Heart right ventricle (tissue), 16 donors: ENCODE measurements around the gene GAMT. TPM values are rescaled to one million over a fixed set of nuclear protein-coding genes. Genes with fewer than 3 reads are reported as not detected.

Source experiments
- ATAC-seq, 8 donors: fragments of 200-7000 bp; cut with Tn5 transposase; one replicate each; pipeline ENCODE4 v1.9.1; 2020; ENCODE audit warnings: mild to moderate bottlenecking in 8 of 8, moderate library complexity in 8 of 8, moderate number of reproducible peaks in 1 of 8
- DNase-seq, 2 donors: peaks; one replicate each; pipeline ENCODE4 v3.0.0-alpha.2; 2020
- H3K27ac ChIP-seq, 10 donors: fragments of 200-600 bp; sonication (generic) in 2 of 10; one replicate each; pipeline versions ENCODE4 v1.5.0 to v1.8.0; 2020 to 2022; ENCODE audit warnings: mild to moderate bottlenecking in 3 of 10
- H3K27me3 ChIP-seq, 7 donors: fragments of 200-600 bp; one replicate each; pipeline ENCODE4 v1.8.0; 2021 to 2022; ENCODE audit warnings: mild to moderate bottlenecking in 2 of 7
- H3K36me3 ChIP-seq, 9 donors: fragments of 200-600 bp; sonication (generic) in 1 of 9; one replicate each; pipeline versions ENCODE4 v1.5.0 to v1.8.0; 2020 to 2022; ENCODE audit warnings: mild to moderate bottlenecking in 2 of 9
- H3K4me1 ChIP-seq, 9 donors: fragments of 200-600 bp; sonication (generic) in 1 of 9; one replicate each; pipeline versions ENCODE4 v1.5.0 to v1.8.0; 2020 to 2022; ENCODE audit warnings: mild to moderate bottlenecking in 4 of 9
- H3K4me3 ChIP-seq, 10 donors: fragments of 200-600 bp; sonication (generic) in 2 of 10; one replicate each; pipeline versions ENCODE4 v1.5.0 to v1.8.0; 2020 to 2022; ENCODE audit warnings: mild to moderate bottlenecking in 7 of 10, moderate library complexity in 2 of 10
- H3K9me3 ChIP-seq, 11 donors: fragments of 200-600 bp in 10 of 11; sonication (generic) in 2 of 11; one replicate each; pipeline versions ENCODE4 v1.5.0 to v1.8.0; 2013 to 2022; ENCODE audit warnings: mild to moderate bottlenecking in 2 of 11, control low read depth in 1 of 11, moderate library complexity in 1 of 11
- WGBS, 2 donors: extraction: QIAGEN DNeasy Blood & Tissue Kit; methylation state at CpG; one replicate each; pipeline ENCODE4 v1.1.7; 2013; ENCODE audit warnings: inconsistent platforms in 1 of 2; 5-methylcytosine and 5-hydroxymethylcytosine counted together
- intact Hi-C, 10 donors: fragments of 100-400 bp; cut with DNase I; formaldehyde crosslinking; loops; one replicate each; pipeline versions ENCODE4 v1.11.1 to v1.14.2; 2022
- polyA plus RNA-seq, 2 donors: library from polyadenylated mRNA; stranded (reverse); fragments of 200-250 nt; gene quantifications; one replicate each; pipeline ENCODE4 v1.2.3, GENCODE V29; 2013
- total RNA-seq, 10 donors: library from RNA; stranded (reverse); fragmentation: NEBNext Ultra II Directional in 3 of 10; extraction: Animal tissue kit (Norgen Biotek cat#: 25700) in 3 of 10; gene quantifications; one replicate each; pipeline versions ENCODE4 v1.2.1 to v1.2.4, GENCODE V29; 2021 to 2023
- TF ChIP-seq, protein P1 (sequence below), 9 donors: fragments of 200-600 bp; sonication (generic) in 2 of 9; IDR thresholded peaks; one replicate each; pipeline versions ENCODE4 v1.5.0 to v1.8.0; 2021 to 2022; ENCODE audit warnings: antibody characterized with exemption in 9 of 9, mild to moderate bottlenecking in 5 of 9, moderate library complexity in 1 of 9
- donor health status: Arrhythmogenic right ventricular cardiomyopathy.
- donor health status: ischemic (EF 13 %, LVEDD 7.1; RV severe dilation, severe dysfunction).
- donor health status: healthy with polysubstance abuse.
- donor health status: DM: no; HTN: yes; CAD: no.
- donor health status: DM: no; HTN: no; CAD: no.
- donor health status: ischemic (EF 25% LVEDD 6.9; RV normal size, moderate dysfunction).
- donor health status: ischemic (EF 25% LVEDD 5.7; RV mildly dilated, moderate dysfunction).
- donor health status: healthy.
- donor health status: DM: yes; HTN: yes; CAD: no.
- donor health status: Ischemic cardiomyopathy.
- donor health status: ischemic (EF 35%, LVEDD 5.7; RV mildly dilated, moderate dysfunction).
- donor health status: nonischemic (EF 11% LVEDD 7.7; RV severe dilation, severe dysfunction).
- donor health status: DM: yes; HTN: yes; CAD: no.
- donor health status: PGD.
- donor health status: ischemic (EF 29% LVEDD 5.4; RV normal size, mild dysfunction).
- donor health status: nonischemic (EF 23%, LVEDD 6.1; RV moderate dilation, normal function).

GAMT gene
- total and polyA plus RNA-seq, 12 donors, result 30.8 to 260 (median 72.1) TPM

DNA sequence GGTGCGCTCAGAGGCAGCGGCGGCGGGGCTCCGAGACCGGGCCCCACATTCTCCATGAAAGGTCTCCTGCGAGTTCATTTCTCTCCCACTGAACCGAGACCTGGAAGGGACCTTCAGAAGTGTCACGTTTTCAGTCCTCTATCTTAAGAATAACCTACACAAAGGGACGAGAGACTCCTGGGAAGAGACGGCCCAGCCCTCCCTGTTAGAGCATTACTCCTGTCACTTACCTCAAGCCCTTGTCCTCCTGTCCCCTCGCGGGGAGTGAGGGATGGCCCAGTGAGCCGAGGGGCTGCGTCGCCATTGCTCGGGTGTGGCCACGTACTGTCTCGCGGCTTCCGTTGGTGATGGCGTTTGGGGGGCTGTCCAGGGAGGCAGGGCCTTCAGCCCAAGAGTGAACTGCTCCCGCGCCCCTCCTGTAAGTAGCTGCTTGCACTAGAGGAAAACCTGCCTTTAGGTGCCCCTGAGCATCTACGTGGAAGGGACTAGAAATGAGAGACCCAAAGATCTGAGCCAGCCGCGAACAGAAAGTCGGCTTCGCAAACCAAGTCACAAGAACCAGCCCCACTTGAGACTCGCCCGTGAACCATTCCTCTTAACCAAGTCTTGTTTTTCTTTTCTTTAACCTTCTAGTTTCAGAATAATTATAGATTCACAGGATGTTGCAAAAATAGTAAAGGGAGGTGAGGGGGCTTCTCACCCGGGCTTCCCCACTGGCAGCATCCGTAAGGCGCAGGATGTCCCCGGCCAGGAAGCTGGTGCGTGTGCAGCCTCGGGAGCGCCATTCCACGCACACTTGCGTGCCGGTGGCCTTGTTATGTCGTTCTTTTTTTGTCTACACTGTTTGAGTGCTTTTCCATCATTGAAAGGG, 38.7 kb downstream of the GAMT start:
- Histone ChIP-seq H3K27me3 (no peaks in the 10 kb centered on the region), H3K9me3 (no peaks in the 10 kb centered on the region), H3K4me1 (peaks cover 11 to 41% (median 25%) of the 10 kb centered on the region in 9 donors), H3K36me3 (peaks cover 0 to 99% (median 39%) of the 10 kb centered on the region in 9 donors), H3K27ac (peak overlapping the region in 6 of 10 donors; percentile 36 to 81 (median 59)), H3K4me3 (peak overlapping the region in 1 of 10 donors; percentile 40)
- ATAC-seq, result no peak
- TF ChIP-seq, protein P1, sequence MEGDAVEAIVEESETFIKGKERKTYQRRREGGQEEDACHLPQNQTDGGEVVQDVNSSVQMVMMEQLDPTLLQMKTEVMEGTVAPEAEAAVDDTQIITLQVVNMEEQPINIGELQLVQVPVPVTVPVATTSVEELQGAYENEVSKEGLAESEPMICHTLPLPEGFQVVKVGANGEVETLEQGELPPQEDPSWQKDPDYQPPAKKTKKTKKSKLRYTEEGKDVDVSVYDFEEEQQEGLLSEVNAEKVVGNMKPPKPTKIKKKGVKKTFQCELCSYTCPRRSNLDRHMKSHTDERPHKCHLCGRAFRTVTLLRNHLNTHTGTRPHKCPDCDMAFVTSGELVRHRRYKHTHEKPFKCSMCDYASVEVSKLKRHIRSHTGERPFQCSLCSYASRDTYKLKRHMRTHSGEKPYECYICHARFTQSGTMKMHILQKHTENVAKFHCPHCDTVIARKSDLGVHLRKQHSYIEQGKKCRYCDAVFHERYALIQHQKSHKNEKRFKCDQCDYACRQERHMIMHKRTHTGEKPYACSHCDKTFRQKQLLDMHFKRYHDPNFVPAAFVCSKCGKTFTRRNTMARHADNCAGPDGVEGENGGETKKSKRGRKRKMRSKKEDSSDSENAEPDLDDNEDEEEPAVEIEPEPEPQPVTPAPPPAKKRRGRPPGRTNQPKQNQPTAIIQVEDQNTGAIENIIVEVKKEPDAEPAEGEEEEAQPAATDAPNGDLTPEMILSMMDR (IDR thresholded peaks at IDR 0.05), result no peak
- intact Hi-C loops, result loop anchor here in 3 of 10 donors (5.0 to 10.0 kb wide), 2 partner anchors 75 to 78 kb away; partner anchors contain the start of gene EFNA2 (in 3 of the 3)
- 89 to 90% methylated on average over 42 of the region's 42 CpGs for WGBS, 2 donors
- DNase-seq, result no peak

DNA sequence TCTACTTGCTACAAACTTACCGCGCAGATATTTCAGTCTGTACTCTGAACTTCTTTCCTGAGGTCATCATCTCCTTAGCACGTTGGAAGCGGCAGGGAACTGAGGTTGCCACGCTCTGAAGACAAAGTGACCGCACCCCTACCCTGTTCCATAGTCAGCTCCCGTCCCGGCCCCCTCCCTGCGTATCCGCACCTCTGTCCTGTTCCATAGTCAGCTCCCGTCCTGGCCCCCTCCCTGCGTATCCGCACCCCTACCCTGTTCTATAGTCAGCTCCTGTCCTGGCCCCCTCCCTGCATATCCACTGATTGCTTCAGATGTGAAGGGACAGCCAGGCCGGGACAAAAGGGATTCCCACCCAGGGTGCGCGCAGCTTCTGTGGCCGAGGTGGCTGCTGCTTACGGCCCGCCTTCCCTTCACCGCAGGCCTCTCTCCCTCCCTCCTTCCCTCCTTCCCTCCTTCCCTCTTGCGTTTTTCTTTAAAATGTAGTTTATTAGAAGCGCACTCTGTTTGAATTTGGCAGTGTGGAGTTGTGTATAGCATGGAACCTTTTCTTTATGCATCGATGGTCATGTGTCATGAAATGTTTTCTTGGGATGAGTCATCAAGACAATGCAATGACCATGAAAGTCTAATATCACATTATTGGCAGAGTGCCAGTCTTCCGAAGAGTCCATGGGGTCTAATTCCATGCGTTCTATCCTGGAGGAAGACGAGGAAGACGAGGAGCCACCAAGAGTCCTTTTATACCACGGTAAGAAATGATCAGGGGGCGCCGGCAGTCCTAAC, 39.5 kb downstream of the GAMT start:
- intact Hi-C loops, result loop anchor here in 3 of 10 donors (5.0 to 10.0 kb wide), 2 partner anchors 74 to 77 kb away; partner anchors contain the start of gene EFNA2 (in 3 of the 3)
- H3K9me3 ChIP-seq, result no peaks in the 10 kb centered on the region
- H3K27me3 ChIP-seq, result no peaks in the 10 kb centered on the region
- ATAC-seq (peak in 4 of 8 donors; percentile 12 to 40 (median 20)), DNase-seq (no peak)
- peaks cover 11 to 37% (median 25%) of the 10 kb centered on the region in 9 donors for H3K4me1 ChIP-seq
- H3K27ac ChIP-seq, result peak overlapping the region; percentile 20 to 81 (median 59)
- WGBS, 2 donors, result 69 to 75% methylated on average over 30 of the region's 30 CpGs
- H3K36me3 ChIP-seq, result peaks cover 0 to 99% (median 36%) of the 10 kb centered on the region in 9 donors
- peak overlapping the region in 8 of 10 donors; percentile 4 to 40 (median 36) for H3K4me3 ChIP-seq
- TF ChIP-seq, protein P1 (IDR thresholded peaks at IDR 0.05), result no peak

DNA sequence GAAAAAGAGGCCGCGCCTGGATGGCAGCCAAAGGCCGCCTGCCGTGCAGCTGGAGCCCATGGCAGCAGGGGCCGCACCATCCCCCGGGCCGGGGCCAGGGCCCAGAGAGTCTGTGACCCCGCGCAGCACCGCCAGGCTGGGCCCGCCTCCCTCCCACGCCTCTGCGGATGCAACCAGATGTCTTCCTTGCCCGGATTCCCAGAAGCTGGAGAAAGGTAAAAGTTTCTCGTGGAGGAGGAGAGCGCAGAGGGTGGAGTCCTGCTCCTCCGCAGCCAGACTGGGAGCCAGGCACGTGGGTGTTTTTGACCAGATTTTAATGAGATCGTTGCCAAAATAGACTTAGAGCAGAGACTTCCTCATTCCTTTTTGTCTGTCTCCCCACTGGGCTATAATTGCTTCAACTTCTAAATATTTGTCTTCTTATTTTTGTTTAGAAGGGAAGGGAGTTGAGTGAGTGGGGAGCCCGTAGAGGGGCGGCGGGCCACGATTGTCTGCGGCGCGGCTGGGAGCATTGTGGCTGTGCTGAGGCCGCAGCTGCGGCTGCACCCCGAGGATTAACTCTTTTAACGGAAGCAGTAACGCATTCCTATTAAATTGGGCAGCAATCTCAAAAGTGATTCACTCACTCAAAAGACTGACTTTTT, 40.4 kb downstream of the GAMT start:
- Histone ChIP-seq H3K4me1 (peaks cover 12 to 40% (median 33%) of the 10 kb centered on the region in 9 donors), H3K27me3 (no peaks in the 10 kb centered on the region), H3K36me3 (peaks cover 0 to 93% (median 28%) of the 10 kb centered on the region in 9 donors), H3K27ac (peak overlapping the region; percentile 20 to 81 (median 59)), H3K4me3 (peak overlapping the region in 9 of 10 donors; percentile 4 to 40 (median 36)), H3K9me3 (no peaks in the 10 kb centered on the region)
- 39 to 43% methylated on average over 31 of the region's 31 CpGs for WGBS, 2 donors
- ATAC-seq (peak; percentile 78 to 91 (median 80)), DNase-seq (peak; percentile 62 to 80)
- TF ChIP-seq, protein P1 (IDR thresholded peaks at IDR 0.05), result peak in 1 of 9 donors; percentile 6
- intact Hi-C loops, result loop anchor here in 3 of 10 donors (5.0 to 10.0 kb wide), 2 partner anchors 74 to 76 kb away; partner anchors contain the start of gene EFNA2 (in 3 of the 3)
